Subcutaneous adipose tissue (tissue), 4 donors: ENCODE results near the gene OVCA2. TPM values are rescaled to one million over a fixed set of nuclear protein-coding genes. Genes with fewer than 3 reads are reported as not detected.

ENCODE experiments used
- total RNA-seq, 4 donors: library from RNA; depleted of rRNA; stranded (reverse); fragments of >200 nt; gene quantifications; one replicate each; pipeline ENCODE4 v1.1.0, GENCODE V29; 2016
- TF ChIP-seq, protein P1 (sequence below): fragments of 450-650 bp; IDR thresholded peaks from one replicate; pipeline ENCODE4 v1.5.1; 2016; ENCODE audit warnings: low read depth, mild to moderate bottlenecking, control low read depth, antibody characterized with exemption, moderate library complexity

OVCA2 gene
- total RNA-seq, 4 donors from 2014 or later = 26.9 to 30.8 (median 29.5) TPM

DNA sequence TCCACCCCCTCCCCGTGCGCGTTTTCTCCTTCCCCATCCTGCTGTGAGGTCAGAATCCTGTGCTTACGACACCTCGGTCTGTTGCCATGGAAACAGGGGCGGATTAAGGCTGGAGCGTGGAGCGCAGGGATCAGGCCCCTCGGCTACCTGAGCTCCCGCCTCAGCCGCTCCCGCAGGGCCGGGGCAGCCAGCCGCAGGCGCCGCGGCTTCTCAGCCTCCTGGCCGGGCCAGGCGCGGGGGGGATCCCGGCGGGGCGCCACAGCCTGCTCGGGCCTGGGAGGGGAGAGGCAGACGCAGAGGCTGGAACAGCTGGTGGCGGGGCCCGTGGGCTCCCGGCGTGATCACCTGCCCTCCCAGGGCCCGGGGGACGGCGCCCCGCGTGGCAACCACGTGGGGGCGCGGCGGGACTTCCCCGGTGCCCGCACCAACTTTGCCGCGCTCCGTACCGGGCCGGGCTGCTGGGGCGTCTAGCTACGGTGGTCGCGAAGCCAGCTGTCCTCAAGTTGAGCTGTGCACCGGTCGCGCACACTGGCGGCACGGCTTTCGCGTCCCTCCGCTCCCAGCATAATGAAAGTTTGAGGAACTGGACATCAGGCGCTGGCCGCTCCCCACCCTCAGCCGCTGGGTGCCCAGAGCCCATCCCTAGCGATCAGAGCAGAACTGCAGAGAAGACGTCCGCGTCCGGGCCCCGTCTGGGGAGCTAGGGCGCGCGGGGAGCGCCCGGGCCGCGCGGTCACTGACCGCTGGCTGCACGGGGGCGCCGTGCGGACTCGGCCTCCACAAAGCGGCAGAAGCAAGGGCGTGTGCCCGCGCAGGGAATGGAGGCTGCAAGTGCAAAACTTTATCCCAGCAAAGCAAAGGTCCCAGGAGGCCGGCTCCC is 17.9 kb upstream of the OVCA2 start:
- TF ChIP-seq, protein P1, sequence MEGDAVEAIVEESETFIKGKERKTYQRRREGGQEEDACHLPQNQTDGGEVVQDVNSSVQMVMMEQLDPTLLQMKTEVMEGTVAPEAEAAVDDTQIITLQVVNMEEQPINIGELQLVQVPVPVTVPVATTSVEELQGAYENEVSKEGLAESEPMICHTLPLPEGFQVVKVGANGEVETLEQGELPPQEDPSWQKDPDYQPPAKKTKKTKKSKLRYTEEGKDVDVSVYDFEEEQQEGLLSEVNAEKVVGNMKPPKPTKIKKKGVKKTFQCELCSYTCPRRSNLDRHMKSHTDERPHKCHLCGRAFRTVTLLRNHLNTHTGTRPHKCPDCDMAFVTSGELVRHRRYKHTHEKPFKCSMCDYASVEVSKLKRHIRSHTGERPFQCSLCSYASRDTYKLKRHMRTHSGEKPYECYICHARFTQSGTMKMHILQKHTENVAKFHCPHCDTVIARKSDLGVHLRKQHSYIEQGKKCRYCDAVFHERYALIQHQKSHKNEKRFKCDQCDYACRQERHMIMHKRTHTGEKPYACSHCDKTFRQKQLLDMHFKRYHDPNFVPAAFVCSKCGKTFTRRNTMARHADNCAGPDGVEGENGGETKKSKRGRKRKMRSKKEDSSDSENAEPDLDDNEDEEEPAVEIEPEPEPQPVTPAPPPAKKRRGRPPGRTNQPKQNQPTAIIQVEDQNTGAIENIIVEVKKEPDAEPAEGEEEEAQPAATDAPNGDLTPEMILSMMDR = no peak

DNA sequence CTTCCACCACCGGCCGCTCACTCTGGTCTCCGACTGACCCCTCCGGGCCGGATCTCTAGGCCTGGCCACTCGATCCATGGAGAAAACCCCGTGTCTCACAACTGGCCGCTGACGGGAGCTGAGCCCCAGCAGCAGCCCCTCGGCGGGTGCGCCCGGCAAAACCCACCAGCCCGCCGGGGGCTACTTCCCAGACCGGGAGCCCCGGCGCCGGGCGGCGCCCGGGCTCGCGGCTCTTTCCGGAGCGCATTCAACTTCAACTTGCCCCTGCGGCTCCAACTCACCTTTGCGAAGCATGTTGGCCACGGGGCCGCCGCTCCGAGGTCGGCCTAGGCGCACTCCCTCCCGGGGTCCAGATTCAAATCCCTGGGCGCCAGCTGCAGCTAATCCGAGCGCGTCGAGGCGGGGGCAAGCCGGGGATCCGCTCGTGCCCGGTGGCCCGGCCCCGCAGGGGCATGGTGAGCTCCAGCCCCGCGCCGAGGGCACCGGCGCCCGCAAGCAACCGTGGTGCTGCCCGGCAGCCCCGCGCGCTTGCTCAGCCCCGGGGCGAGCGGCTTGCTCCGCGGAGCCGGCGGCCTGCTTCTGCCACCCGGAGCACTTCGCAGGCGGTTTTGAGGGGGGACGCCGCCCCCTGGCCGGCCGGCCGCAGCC is 17.1 kb upstream of the OVCA2 start:
- TF ChIP-seq, protein P1 = no peak

DNA sequence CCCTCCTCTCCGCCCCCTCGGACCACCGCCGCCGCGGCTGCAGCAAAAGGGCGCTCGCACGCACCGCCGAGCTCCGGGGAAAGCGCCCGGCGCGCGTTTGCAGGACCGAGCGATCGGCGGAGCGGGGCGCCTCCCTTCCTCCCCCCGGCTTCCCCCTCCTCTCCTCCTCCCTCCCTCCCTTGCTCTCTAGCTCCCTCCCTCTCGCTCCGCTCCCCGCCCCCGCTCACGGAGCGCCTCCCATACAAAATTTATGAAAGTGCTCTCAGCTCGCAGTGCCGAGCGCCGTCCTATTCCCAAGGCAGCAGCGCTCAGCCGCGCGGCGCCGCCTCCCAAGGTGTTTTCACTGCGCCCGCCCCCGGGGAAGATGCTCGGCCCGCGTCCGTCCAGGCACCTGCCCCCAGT is 16.6 kb upstream of the OVCA2 start, which contains the start of gene RTN4RL1:
TSS of gene RTN4RL1 (minus strand) at position 115 of the 402 bp plus-strand sequence. CDS start 469 bp downstream, outside the sequence.
- TF ChIP-seq, protein P1 = no peak

DNA sequence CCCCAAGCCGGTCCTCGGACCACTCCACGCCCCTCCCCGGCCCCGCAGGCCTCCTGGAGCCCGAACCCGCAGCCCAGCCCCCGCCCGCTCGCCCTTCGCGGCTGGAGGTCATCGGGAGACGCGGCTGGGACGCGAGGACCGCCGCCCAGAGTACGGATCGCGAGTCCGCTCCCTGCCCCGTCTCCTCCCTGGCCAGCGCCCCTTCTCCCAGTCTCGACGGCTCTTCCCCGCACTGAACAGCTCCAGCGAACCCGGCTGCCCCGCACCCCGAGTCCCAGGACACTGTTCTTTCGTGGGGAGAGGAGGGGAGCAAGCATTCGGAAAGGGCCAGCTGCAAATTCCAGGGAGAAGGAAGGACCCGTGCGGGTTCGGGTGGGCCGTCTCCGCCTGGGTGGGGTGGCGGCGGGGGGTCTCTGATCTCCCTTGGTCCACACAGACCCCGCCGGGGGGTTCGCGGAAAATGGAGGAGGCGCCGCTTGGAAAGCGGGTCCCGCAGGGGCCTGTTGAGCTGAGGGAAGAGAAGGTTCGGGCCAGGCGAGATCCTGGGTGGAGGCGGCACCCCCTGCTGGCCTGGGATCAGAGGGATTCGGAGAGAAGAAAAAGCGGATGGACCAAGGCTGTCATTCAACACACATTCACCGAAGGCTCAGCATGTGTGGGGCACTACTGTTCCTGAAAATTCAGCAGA is 16.1 kb upstream of the OVCA2 start:
- TF ChIP-seq, protein P1 = no peak

DNA sequence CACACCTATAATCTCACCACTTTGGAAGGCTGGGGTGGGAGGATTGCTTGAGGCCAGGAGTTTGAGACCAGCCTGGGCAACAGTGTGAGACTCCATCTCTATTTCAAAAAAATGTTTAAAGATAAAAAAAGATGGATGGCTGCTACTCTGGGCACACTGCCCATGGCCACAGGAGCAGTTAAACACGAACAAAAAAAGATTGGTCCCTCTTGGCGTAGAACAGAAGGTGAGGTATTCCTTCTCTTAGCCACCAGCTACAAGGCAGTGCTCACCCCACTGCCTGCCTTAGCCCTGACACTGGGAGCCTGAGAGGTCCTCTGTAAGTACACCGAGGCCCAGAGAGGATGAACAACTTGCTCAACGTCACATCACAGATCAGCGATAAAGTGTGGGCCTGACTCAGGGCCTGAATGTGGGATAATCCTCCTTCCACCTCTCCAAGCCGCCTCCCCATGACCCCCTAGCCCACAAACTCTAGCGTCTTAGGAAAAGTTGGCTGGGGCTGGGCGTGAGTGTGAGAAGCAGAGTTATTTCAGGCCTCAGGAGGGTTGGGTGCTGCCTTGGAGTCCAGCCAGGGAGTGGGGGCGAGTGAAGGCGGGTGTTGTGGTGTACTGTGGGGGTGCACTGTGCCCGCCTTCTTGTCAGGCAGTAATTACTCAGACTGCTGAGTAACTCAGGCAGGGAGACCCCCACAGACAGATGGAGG is 14.1 kb upstream of the OVCA2 start:
- TF ChIP-seq, protein P1 = no peak

DNA sequence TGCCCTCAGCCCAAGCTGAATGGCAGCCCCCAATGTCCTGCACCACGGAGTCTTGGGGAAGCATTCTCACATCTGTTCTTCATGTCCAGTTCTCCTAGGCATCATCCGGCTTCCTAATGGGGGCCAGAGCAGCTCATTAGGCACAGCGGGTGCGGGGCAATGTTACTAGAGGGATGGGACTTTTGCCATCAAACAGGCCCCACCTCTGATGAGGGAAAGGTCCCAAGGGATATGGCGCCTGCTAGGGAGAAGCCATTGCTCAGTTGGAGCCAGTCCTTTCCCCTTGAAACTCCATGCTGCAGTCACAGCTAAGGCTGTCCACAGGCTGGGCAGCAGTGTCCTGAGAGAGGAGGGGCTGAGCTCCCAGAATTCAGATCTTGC is 13.6 kb upstream of the OVCA2 start:
- TF ChIP-seq, protein P1 = no peak
